Hematopoietic multipotent progenitor cell treated with erythropoietin and hydrocortisone succinate and interleukin-3 and kit ligand, for 6 days (in vitro differentiated cells): ENCODE data around the gene CDC16.

ENCODE experiments used
- DNase-seq: peaks from one replicate; pipeline ENCODE4 v3.0.0-alpha.2; 2015

The CDC16 gene

DNA sequence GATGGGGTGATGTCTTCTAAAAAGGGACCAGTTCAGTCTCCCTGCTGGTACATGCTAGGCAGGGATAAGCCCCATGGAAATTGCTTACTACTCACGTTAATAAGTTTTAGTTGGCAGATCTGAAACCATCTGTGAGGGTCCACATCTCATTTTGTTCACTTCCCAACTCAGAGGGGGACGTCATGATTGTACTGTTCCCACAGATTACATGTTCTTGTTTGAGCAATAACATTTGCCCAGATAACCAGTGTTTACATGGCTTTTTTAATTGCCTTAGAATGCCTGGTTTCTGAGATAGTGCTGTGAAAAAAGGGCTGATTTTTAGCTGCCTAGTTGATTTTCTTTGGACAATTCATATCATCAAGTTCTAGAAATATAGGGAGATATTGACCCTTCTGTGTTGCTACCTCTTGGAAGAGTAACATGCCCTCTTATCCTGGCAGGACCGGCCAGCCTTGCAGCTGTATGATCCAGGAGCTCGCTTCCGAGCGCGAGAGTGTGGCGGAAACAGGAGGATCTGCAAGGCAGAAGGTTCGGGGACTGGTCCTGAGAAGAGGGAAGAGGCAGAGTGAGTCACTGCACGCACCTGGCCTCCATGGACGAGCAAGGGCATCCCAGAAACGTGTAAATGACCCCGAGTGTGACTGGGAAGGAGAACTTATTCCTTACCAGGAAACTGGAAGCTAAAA is 69.8 kb downstream of the CDC16 start:
- DNase-seq: no peak

DNA sequence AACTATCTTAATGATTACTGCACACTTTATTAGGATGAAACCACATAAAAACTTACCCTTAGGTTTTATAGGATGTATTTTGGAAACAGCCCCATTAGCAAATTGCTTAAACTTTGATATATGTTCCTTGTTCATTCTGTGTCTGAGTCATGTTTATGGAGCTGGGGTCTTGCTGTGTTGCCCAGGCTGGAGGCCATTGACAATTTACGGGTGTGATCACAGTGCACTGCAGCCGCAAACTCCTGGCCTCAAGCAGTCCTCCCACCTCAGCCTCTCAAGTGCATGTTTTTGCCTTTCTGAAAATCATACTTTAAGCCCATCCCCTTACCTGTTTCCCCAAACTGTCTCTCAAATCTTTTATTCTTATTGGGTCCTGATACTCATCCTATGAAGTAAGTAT is 74.4 kb downstream of the CDC16 start:
- DNase-seq: no peak

- no peak for DNase-seq
Measured at GRCh38 chr13:114309806-114310410, 75.2 kb downstream of the CDC16 start.

DNA sequence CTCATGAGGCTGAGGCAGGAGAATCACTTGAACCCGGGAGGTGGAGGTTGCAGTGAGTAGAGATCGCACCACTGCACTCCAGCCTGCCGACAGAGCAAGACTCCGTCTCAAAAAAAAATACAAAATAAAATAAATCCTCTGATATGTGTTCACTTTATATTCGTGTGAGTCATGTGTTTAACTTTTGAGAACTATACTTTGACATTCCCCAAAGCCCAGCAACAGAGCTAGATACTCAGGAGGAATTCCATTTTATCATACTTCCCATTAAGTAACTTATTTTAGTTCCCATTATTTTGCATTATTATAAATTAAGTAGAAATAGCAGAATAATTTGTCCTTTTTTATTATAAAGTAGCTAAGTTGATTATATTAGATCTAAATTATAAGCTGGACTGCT is 76.3 kb downstream of the CDC16 start:
- no peak for DNase-seq

GRCh38 chr13:114311387-114311786 is 76.7 kb downstream of the CDC16 start:
- no peak for DNase-seq

DNA sequence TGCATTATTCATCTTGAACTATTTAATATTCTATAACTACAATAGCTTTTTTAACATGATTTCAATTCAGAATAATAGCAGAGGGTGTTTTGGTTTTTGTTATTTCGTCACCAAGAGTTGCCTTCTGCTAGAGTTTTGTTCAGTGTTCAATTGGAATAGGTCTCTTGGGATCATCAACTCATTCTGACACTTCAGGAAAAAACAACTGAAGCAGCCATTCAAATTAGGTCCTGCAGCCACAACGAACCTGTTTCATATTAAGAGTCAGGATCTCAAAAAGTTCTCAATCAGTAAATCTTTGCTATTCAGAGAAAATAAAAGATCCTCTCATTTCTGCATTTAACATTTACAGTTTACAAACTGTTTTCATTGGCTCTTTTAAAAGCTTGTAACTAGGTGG is 77.2 kb downstream of the CDC16 start:
- DNase-seq: no peak

- DNase-seq: peak; percentile 29
Measured at GRCh38 chr13:114313061-114313860, 78.6 kb downstream of the CDC16 start.

- peak; percentile 97 for DNase-seq
Measured at GRCh38 chr13:114314074-114314912, 79.6 kb downstream of the CDC16 start, which contains the start of gene CHAMP1. TSS of gene CHAMP1 (plus strand) at chr13:114314503. CDS start at chr13:114323843, 9,340 bp downstream.

- DNase-seq: peak; percentile 24
Measured at GRCh38 chr13:114315074-114315785, 80.5 kb downstream of the CDC16 start.

GRCh38 chr13:114318624-114319023 is 83.9 kb downstream of the CDC16 start:
- DNase-seq: peak; percentile 30

DNA sequence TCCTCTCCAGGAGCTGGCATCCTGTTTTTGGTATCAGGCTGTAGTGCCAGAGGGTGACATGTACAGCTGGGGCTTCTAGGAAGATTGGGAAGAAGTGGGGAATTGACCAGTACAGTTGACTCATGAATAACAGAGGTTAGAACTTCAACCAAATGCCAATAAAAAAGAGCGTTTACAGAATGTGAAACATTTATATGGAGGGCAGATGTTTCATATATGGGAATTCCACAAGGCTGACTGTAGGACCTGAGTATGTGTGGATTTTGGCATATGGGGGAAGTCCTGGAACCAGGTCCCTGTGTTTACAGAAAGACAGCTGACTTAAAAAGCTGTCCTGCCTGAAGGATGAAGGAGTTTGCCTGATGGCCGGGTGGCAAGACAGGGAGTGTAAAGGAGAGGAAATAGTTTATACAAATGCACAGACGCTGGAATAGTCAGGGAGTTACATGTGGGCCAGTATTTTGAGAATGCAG is 84.8 kb downstream of the CDC16 start:
- no peak for DNase-seq

GRCh38 chr13:114320065-114320464 is 85.4 kb downstream of the CDC16 start:
- DNase-seq: peak; percentile 89

DNA sequence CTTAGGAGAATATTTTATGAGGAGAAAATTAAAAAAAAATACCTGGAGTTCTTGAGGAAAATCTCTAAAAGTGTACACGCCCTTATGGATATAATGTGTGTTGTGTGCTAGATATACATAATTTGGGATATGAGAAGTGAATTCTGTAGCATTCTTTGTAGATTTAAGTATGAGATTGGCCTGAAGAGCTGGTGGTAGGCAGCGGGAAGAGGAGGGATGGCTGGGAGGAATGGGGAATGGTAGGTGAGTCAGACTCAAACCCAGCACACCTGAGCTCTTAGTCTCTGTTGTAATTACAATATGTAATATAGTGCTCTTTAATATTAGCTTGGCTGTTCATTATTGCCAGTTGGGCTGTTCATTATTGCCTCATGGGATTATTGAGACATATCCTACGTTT is 86.6 kb downstream of the CDC16 start:
- no peak for DNase-seq
